MM.1S (cell line): ENCODE measurements around the gene FFAR2.
"Not testable (repeated sequence)": the region's sequence is repeated elsewhere in the genome, so short reads cannot be mapped to it uniquely, and the experiment has no call there.

ENCODE experiments used
- DNase-seq: peaks from one replicate; pipeline ENCODE4 v3.0.0-alpha.2; 2015
- H2AFZ ChIP-seq: fragments of 300-600 bp; sonication (generic); 2 replicates; pipeline ENCODE4 v1.6.0; 2016; ENCODE audit warnings: antibody characterized with exemption, low read length
- H3F3A ChIP-seq: fragments of 300-600 bp; sonication (generic); 2 replicates; pipeline ENCODE4 v1.6.1; 2016; ENCODE audit warnings: mild to moderate bottlenecking, antibody characterized with exemption, low read length, moderate library complexity, mixed read lengths; ENCODE audit not compliant: insufficient read depth
- H3K27ac ChIP-seq: fragments of 300-600 bp; sonication (generic); 2 replicates; pipeline ENCODE4 v1.5.1; 2016; ENCODE audit warnings: mild to moderate bottlenecking, low read length
- H3K27me3 ChIP-seq: fragments of 300-600 bp; sonication (generic); replicated peaks from 2 replicates; pipeline ENCODE4 v1.6.0; 2016; ENCODE audit warnings: low read length; ENCODE audit not compliant: insufficient read depth
- H3K36me3 ChIP-seq: fragments of 300-600 bp; sonication (generic); replicated peaks from 2 replicates; pipeline ENCODE4 v1.6.1; 2016; ENCODE audit warnings: mild to moderate bottlenecking, low read length, mixed read lengths; ENCODE audit not compliant: insufficient read depth
- H3K4me1 ChIP-seq: fragments of 300-600 bp; sonication (generic); 2 replicates; pipeline ENCODE4 v1.6.1; 2016; ENCODE audit warnings: low read length, mixed read lengths
- H3K4me2 ChIP-seq: fragments of 300-600 bp; sonication (generic); 2 replicates; pipeline ENCODE4 v1.6.0; 2016; ENCODE audit warnings: low read depth, low read length
- H3K4me3 ChIP-seq: fragments of 300-600 bp; sonication (generic); 2 replicates; pipeline ENCODE4 v1.5.1; 2016; ENCODE audit warnings: low read length, mixed read lengths
- H3K79me2 ChIP-seq: fragments of 300-600 bp; sonication (generic); 2 replicates; pipeline ENCODE4 v1.6.1; 2016; ENCODE audit warnings: mixed run types, low read length, mixed read lengths
- H3K9ac ChIP-seq: fragments of 300-600 bp; sonication (generic); 2 replicates; pipeline ENCODE4 v1.6.1; 2016; ENCODE audit warnings: low read length, mixed read lengths
- H3K9me2 ChIP-seq: fragments of 300-600 bp; sonication (generic); replicated peaks from 2 replicates; pipeline ENCODE4 v1.6.1; 2016; ENCODE audit warnings: mild to moderate bottlenecking, low read length, mixed read lengths; ENCODE audit not compliant: insufficient read depth
- H3K9me3 ChIP-seq: fragments of 300-600 bp; sonication (generic); replicated peaks from 2 replicates; pipeline ENCODE4 v1.6.1; 2016; ENCODE audit warnings: mild to moderate bottlenecking, low read length, mixed read lengths; ENCODE audit not compliant: insufficient read depth
- H4K20me1 ChIP-seq: fragments of 300-600 bp; sonication (generic); 2 replicates; pipeline ENCODE4 v1.6.1; 2016; ENCODE audit warnings: mild to moderate bottlenecking, low read length, moderate library complexity, mixed read lengths; ENCODE audit not compliant: insufficient read depth
- CTCF ChIP-seq: fragments of 300-600 bp; sonication (generic); IDR thresholded peaks from 2 replicates; pipeline ENCODE4 v1.5.1; 2016; ENCODE audit warnings: antibody characterized with exemption, low read length, mixed read lengths
- EZH2 ChIP-seq: fragments of 300-600 bp; sonication (generic); optimal IDR thresholded peaks from 2 replicates; pipeline ENCODE3; 2017; ENCODE audit warnings: low read depth, mild to moderate bottlenecking, antibody characterized with exemption, low read length, mixed read lengths
- EZH2phosphoT487 ChIP-seq: fragments of 300-600 bp; sonication (generic); IDR thresholded peaks from 2 replicates; pipeline ENCODE4 v1.6.1; 2018; ENCODE audit warnings: antibody characterized with exemption, low read length

The FFAR2 gene

GRCh38 chr19:35461060-35461459 lies 13.0 kb downstream of the FFAR2 start:
- no peaks in the 10 kb centered on the region for H3K9me2 ChIP-seq
- no peaks in the 10 kb centered on the region for H4K20me1 ChIP-seq
- H3K9me3 ChIP-seq: no peaks in the 10 kb centered on the region
- H3K4me3 ChIP-seq: no peak overlapping the region
- no peak overlapping the region for H3K27ac ChIP-seq
- no peaks in the 10 kb centered on the region for H3K79me2 ChIP-seq
- DNase-seq: no peak
- TF ChIP-seq EZH2 (no peak), CTCF (no peak), EZH2phosphoT487 (no peak)
- H3F3A ChIP-seq: peaks cover 20% of the 10 kb centered on the region
- no peak overlapping the region for H3K9ac ChIP-seq
- no peaks in the 10 kb centered on the region for H3K36me3 ChIP-seq
- peaks cover 36% of the 10 kb centered on the region for H3K4me1 ChIP-seq
- no peaks in the 10 kb centered on the region for H3K27me3 ChIP-seq
- no peak overlapping the region for H2AFZ ChIP-seq
- no peak overlapping the region for H3K4me2 ChIP-seq

- peak overlapping the region; percentile 82; the same call in 1 of the 2 replicates for H3K27ac ChIP-seq
- H4K20me1 ChIP-seq, H3K4me3 ChIP-seq, H3K9ac ChIP-seq, H3K36me3 ChIP-seq, H3K79me2 ChIP-seq, H3K9me3 ChIP-seq, DNase-seq, H3K27me3 ChIP-seq, H2AFZ ChIP-seq, H3K9me2 ChIP-seq: not testable (repeated sequence)
- H3K4me1 ChIP-seq: peaks cover 35% of the 10 kb centered on the region
- peaks cover 19% of the 10 kb centered on the region for H3F3A ChIP-seq
- H3K4me2 ChIP-seq: peak overlapping the region; percentile 85; the same call in 1 of the 2 replicates
Measured at GRCh38 chr19:35461788-35462187, 13.7 kb downstream of the FFAR2 start.

- Histone ChIP-seq H3K4me3 (peak overlapping the region; percentile 13; the same call in 1 of the 2 replicates), H3K4me1 (peaks cover 28% of the 10 kb centered on the region), H3K9ac (peak overlapping the region; percentile 15; the same call in 1 of the 2 replicates), H3F3A (peaks cover 12% of the 10 kb centered on the region), H3K27me3 (no peaks in the 10 kb centered on the region), H4K20me1 (no peaks in the 10 kb centered on the region), H3K79me2 (no peaks in the 10 kb centered on the region), H3K27ac (peak overlapping the region; percentile 82), H3K9me3 (no peaks in the 10 kb centered on the region), H3K9me2 (no peaks in the 10 kb centered on the region), H2AFZ (peak overlapping the region; percentile 59), H3K4me2 (peak overlapping the region; percentile 85), H3K36me3 (no peaks in the 10 kb centered on the region)
- peak; percentile 89 for DNase-seq
- TF ChIP-seq EZH2phosphoT487 (no peak), EZH2 (no peak), CTCF (peak; percentile 13; the same call in 1 of the 2 replicates)
Measured at GRCh38 chr19:35462476-35462953, 14.5 kb downstream of the FFAR2 start.

GRCh38 chr19:35462956-35463355 lies 14.9 kb downstream of the FFAR2 start:
- H3F3A ChIP-seq, H3K4me3 ChIP-seq, H4K20me1 ChIP-seq, H3K79me2 ChIP-seq, H3K27me3 ChIP-seq, DNase-seq, H3K9ac ChIP-seq, H3K9me3 ChIP-seq, H3K9me2 ChIP-seq, H3K36me3 ChIP-seq: not testable (repeated sequence)
- Histone ChIP-seq H2AFZ (0 out of 2 replicates have a peak overlapping the region, but pooled peaks have one; percentile 59), H3K4me2 (peak overlapping the region; percentile 85), H3K4me1 (peaks cover 23% of the 10 kb centered on the region), H3K27ac (peak overlapping the region; percentile 82; the same call in 1 of the 2 replicates)
